ENCODE data around the gene MGRN1. TPM values are rescaled to one million over a fixed set of nuclear protein-coding genes. Genes with fewer than 3 reads are reported as not detected.

The MGRN1 gene
- total and polyA plus RNA-seq, 4 donors, result 15.4 to 77.7 (median 42.9) TPM

DNA sequence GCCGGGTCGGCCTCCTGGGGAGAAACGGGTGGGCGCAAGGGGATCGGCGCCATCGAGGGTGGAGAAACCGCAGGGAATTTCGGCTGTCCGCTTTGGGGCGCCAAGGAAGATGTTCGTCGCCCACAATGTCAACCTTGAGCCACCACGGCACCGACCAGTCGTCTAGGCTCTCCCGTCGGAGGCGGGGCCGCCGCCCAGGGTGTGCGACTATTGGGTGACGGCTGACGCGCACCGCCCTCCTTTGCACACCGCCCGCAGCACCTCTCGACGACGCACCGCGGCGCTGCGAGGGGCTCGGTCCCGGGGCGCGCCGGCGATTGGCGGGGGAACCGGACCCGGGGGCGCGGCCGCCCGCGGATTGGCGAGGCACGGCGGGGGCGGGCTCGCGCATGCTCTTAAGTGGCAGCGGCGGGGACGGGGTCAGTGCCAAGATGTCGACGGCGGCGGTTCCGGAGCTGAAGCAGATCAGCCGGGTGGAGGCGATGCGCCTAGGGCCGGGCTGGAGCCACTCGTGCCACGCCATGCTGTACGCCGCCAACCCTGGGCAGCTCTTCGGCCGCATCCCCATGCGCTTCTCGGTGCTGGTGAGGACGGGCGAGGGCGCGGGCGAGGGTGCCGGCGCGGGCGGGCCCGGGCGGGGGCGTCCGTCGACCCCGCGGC lies 68.8 kb downstream of the MGRN1 start, which contains the start of gene NUDT16L1:
Gene NUDT16L1, plus strand, starts transcription at position 267 of the 660 bp plus-strand sequence. Its CDS starts 165 bp downstream, at position 432.
- DNase-seq (peak; percentile 98 to 99), ATAC-seq (ENCODE audit: low FRiP score) (peak; percentile 95)
- no peaks in the 10 kb centered on the region for H3K4me1 ChIP-seq (ENCODE audit: control insufficient read depth in 1 of 2, insufficient read depth in 2 of 2, low read length in 2 of 2)
- peaks cover 0 to 3% of the 10 kb centered on the region in 2 donors for H3K36me3 ChIP-seq (ENCODE audit: control insufficient read depth in 1 of 2, insufficient read depth in 2 of 2, low read length in 1 of 2)
- no peaks in the 10 kb centered on the region for H3K27me3 ChIP-seq (ENCODE audit: control insufficient read depth in 1 of 2, insufficient read depth in 2 of 2, low read length in 1 of 2)
- WGBS, 2 donors, result 0% methylated on average over 63 to 91 of the region's 91 CpGs
- peak within 1 kb of the TSS; percentile 55 to 74 for H3K4me3 ChIP-seq (ENCODE audit: low read length in 2 of 2)
- intact Hi-C loops (cut with DNase I), result loop anchor here (1.0 to 5.0 kb wide), 4 partner anchors 74 to 264 kb away; partner anchors contain the start of genes SEC14L5 (in 1 of the 2), UBALD1 (in 1 of the 2) and ZNF500 (in 1 of the 2)
- H3K9me3 ChIP-seq (ENCODE audit: control insufficient read depth, low read length), result no peaks in the 10 kb centered on the region
- peak within 1 kb of the TSS in 1 of 2 donors; percentile 62 for H3K27ac ChIP-seq (ENCODE audit: low read depth in 1 of 2, low read length in 2 of 2)

GRCh38 chr16:4693956-4694641 lies 69.5 kb downstream of the MGRN1 start:
- Histone ChIP-seq H3K36me3 (ENCODE audit: control insufficient read depth in 1 of 2, insufficient read depth in 2 of 2, low read length in 1 of 2) (peaks cover 0 to 3% of the 10 kb centered on the region in 2 donors), H3K4me3 (ENCODE audit: low read length in 2 of 2) (peak overlapping the region; percentile 55 to 74), H3K27ac (ENCODE audit: low read depth in 1 of 2, low read length in 2 of 2) (peak overlapping the region in 1 of 2 donors; percentile 62), H3K27me3 (ENCODE audit: control insufficient read depth in 1 of 2, insufficient read depth in 2 of 2, low read length in 1 of 2) (no peaks in the 10 kb centered on the region), H3K9me3 (ENCODE audit: control insufficient read depth, low read length) (no peaks in the 10 kb centered on the region), H3K4me1 (ENCODE audit: control insufficient read depth in 1 of 2, insufficient read depth in 2 of 2, low read length in 2 of 2) (no peaks in the 10 kb centered on the region)
- ATAC-seq (ENCODE audit: low FRiP score) (peak; percentile 20), DNase-seq (peak in 1 of 2 donors; percentile 44)
- 1% methylated on average over 47 to 54 of the region's 54 CpGs for WGBS, 2 donors
- intact Hi-C loops (cut with DNase I), result loop anchor here (1.0 to 5.0 kb wide), 4 partner anchors 73 to 263 kb away; partner anchors contain the start of genes SEC14L5 (in 1 of the 2), UBALD1 (in 1 of the 2) and ZNF500 (in 1 of the 2)

DNA sequence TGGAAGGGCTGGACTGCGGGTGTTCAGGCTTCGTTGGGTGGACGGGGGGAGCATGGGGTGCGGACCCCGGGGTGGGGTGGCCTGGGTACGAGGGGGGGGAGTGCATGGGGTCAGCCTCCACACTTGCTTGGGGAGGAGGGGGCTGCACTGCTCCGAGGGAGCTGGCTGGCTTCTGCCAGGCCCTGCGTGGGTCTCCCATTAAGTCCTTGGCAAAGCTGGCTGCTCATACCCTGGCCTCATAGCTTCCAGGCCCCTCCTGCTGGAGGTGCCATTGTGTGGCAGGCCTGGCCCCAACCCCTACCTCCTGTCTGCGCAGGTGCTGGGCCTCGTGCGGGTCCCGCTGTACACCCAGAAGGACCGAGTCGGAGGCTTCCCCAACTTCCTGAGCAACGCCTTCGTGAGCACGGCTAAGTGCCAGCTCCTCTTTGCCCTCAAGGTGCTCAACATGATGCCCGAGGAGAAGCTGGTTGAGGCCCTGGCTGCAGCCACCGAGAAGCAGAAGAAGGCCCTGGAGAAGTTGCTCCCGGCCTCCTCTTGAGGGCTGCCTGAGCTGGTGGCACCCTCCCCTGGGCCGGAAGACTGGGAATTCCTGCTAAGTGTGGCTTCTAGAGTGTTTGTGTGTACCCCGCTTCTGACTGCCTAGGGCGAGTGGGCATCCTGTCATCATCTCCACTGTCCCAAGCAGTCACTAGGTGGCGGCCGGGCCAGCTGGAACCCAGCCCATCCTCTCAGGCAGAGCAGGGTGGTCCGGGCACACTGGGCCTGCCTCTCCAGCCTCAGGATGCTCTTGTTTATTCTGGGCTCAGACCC lies 70.2 kb downstream of the MGRN1 start:
- peak; percentile 49 to 83 for DNase-seq
- WGBS, 2 donors, result 29 to 30% methylated on average over 26 of the region's 26 CpGs
- Histone ChIP-seq H3K4me3 (ENCODE audit: low read length in 2 of 2) (no peak overlapping the region), H3K9me3 (ENCODE audit: control insufficient read depth, low read length) (no peaks in the 10 kb centered on the region), H3K27ac (ENCODE audit: low read depth in 1 of 2, low read length in 2 of 2) (peak overlapping the region in 1 of 2 donors; percentile 1), H3K36me3 (ENCODE audit: control insufficient read depth in 1 of 2, insufficient read depth in 2 of 2, low read length in 1 of 2) (peaks cover 0 to 5% of the 10 kb centered on the region in 2 donors), H3K27me3 (ENCODE audit: control insufficient read depth in 1 of 2, insufficient read depth in 2 of 2, low read length in 1 of 2) (no peaks in the 10 kb centered on the region), H3K4me1 (ENCODE audit: control insufficient read depth in 1 of 2, insufficient read depth in 2 of 2, low read length in 2 of 2) (no peaks in the 10 kb centered on the region)
- no peak for ATAC-seq (ENCODE audit: low FRiP score)
- intact Hi-C loops (cut with DNase I), result loop anchor here (5.0 kb wide), 3 partner anchors 78 to 262 kb away; partner anchors contain the start of genes SEC14L5 (in 1 of the 2) and UBALD1 (in 1 of the 2)

GRCh38 chr16:4695473-4696171 lies 71.0 kb downstream of the MGRN1 start:
- no peaks in the 10 kb centered on the region for H3K9me3 ChIP-seq (ENCODE audit: control insufficient read depth, low read length)
- DNase-seq, result no peak
- 33 to 34% methylated on average over 12 of the region's 12 CpGs for WGBS, 2 donors
- peaks cover 0 to 9% of the 10 kb centered on the region in 2 donors for H3K36me3 ChIP-seq (ENCODE audit: control insufficient read depth in 1 of 2, insufficient read depth in 2 of 2, low read length in 1 of 2)
- H3K27me3 ChIP-seq (ENCODE audit: control insufficient read depth in 1 of 2, insufficient read depth in 2 of 2, low read length in 1 of 2), result no peaks in the 10 kb centered on the region
- H3K27ac ChIP-seq (ENCODE audit: low read depth in 1 of 2, low read length in 2 of 2), result peak overlapping the region in 1 of 2 donors; percentile 3
- ATAC-seq (ENCODE audit: low FRiP score), result no peak
- intact Hi-C loops (cut with DNase I), result no loop called here
- H3K4me3 ChIP-seq (ENCODE audit: low read length in 2 of 2), result no peak overlapping the region
- H3K4me1 ChIP-seq (ENCODE audit: control insufficient read depth in 1 of 2, insufficient read depth in 2 of 2, low read length in 2 of 2), result no peaks in the 10 kb centered on the region

GRCh38 chr16:4696172-4696904 lies 71.7 kb downstream of the MGRN1 start:
- peaks cover 0 to 9% of the 10 kb centered on the region in 2 donors for H3K36me3 ChIP-seq (ENCODE audit: control insufficient read depth in 1 of 2, insufficient read depth in 2 of 2, low read length in 1 of 2)
- ATAC-seq (ENCODE audit: low FRiP score), result no peak
- H3K4me3 ChIP-seq (ENCODE audit: low read length in 2 of 2), result no peak overlapping the region
- H3K9me3 ChIP-seq (ENCODE audit: control insufficient read depth, low read length), result no peaks in the 10 kb centered on the region
- no peak overlapping the region for H3K27ac ChIP-seq (ENCODE audit: low read depth in 1 of 2, low read length in 2 of 2)
- no peaks in the 10 kb centered on the region for H3K4me1 ChIP-seq (ENCODE audit: control insufficient read depth in 1 of 2, insufficient read depth in 2 of 2, low read length in 2 of 2)
- H3K27me3 ChIP-seq (ENCODE audit: control insufficient read depth in 1 of 2, insufficient read depth in 2 of 2, low read length in 1 of 2), result no peaks in the 10 kb centered on the region
- intact Hi-C loops (cut with DNase I), result no loop called here
- 27 to 30% methylated on average over 19 of the region's 19 CpGs for WGBS, 2 donors
- DNase-seq, result peak in 1 of 2 donors; percentile 77

DNA sequence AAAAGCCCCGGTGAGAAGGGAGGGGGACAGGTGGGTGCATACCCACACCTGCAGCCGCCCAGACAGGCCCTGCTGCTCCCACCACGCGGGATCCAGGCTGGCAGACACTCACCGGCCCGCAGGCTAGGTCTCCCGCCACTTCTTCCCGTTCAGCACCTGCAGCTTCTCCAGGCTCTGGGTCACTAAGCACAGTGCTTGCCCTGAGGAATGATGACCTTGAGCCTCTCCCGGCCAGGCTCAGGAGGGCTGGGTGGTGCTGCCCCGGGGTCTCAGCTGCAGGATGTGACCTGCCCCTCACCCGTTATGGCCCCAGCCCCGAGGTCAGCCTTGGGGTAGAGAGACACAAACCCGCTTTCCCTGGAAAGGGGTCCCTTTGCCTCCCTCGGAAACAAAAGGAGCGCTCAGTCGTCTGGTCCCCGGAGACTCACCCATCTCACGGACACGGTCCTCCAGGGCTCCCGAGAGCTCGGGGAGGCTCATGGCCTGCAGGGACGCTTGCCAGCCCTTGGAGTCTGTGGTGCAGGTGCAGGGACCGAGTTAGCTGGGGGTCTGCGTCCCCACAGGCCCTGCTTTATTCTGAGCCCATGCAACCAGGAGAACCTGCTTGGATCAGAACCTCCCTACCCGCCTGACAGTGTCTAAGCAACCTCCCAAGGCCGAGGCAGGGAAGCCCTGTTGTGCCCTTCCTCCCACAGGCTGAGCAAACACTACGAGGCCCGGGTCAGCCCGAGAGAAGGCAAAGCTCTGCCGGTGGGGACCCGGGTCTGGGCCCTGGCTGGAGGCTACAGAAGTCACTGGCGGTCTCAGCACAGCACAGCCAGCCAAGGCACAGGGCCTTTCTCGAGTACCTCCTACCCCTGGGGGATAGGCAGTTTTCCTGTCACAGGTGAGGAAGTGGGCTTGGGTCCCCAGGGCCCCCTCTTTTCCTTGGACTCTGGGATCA lies 72.5 kb downstream of the MGRN1 start:
- Histone ChIP-seq H3K27ac (ENCODE audit: low read depth in 1 of 2, low read length in 2 of 2) (no peak overlapping the region), H3K36me3 (ENCODE audit: control insufficient read depth in 1 of 2, insufficient read depth in 2 of 2, low read length in 1 of 2) (peaks cover 0 to 10% of the 10 kb centered on the region in 2 donors), H3K4me3 (ENCODE audit: low read length in 2 of 2) (no peak overlapping the region), H3K27me3 (ENCODE audit: control insufficient read depth in 1 of 2, insufficient read depth in 2 of 2, low read length in 1 of 2) (no peaks in the 10 kb centered on the region), H3K9me3 (ENCODE audit: control insufficient read depth, low read length) (no peaks in the 10 kb centered on the region), H3K4me1 (ENCODE audit: control insufficient read depth in 1 of 2, insufficient read depth in 2 of 2, low read length in 2 of 2) (no peaks in the 10 kb centered on the region)
- peak in 1 of 2 donors; percentile 75 for DNase-seq
- intact Hi-C loops (cut with DNase I), result no loop called here
- 78 to 80% methylated on average over 33 of the region's 33 CpGs for WGBS, 2 donors
- ATAC-seq (ENCODE audit: low FRiP score), result no peak

- Histone ChIP-seq H3K36me3 (ENCODE audit: control insufficient read depth in 1 of 2, insufficient read depth in 2 of 2, low read length in 1 of 2) (peaks cover 0 to 13% of the 10 kb centered on the region in 2 donors), H3K9me3 (ENCODE audit: control insufficient read depth, low read length) (no peaks in the 10 kb centered on the region), H3K4me3 (ENCODE audit: low read length in 2 of 2) (no peak overlapping the region), H3K27ac (ENCODE audit: low read depth in 1 of 2, low read length in 2 of 2) (no peak overlapping the region), H3K27me3 (ENCODE audit: control insufficient read depth in 1 of 2, insufficient read depth in 2 of 2, low read length in 1 of 2) (no peaks in the 10 kb centered on the region), H3K4me1 (ENCODE audit: control insufficient read depth in 1 of 2, insufficient read depth in 2 of 2, low read length in 2 of 2) (no peaks in the 10 kb centered on the region)
- WGBS, 2 donors, result 78 to 85% methylated on average over 9 of the region's 9 CpGs
- DNase-seq (peak in 1 of 2 donors; percentile 24), ATAC-seq (ENCODE audit: low FRiP score) (no peak)
- intact Hi-C loops (cut with DNase I), result no loop called here
Measured at GRCh38 chr16:4697848-4698291, 73.2 kb downstream of the MGRN1 start.
